Posterior cingulate gyrus (tissue), 11 donors: ENCODE measurements around the gene RNF214.
A peak's percentile ranks its signal among the peaks of the same experiment; 100 is the strongest.
"Not testable (repeated sequence)": the region's sequence is repeated elsewhere in the genome, so short reads cannot be mapped to it uniquely, and the experiment has no call there.

Source experiments
- DNase-seq, 10 donors: peaks; one replicate each; pipeline versions ENCODE4 v3.0.0 to v3.0.0-alpha.2; 2020 to 2021; ENCODE audit warnings: mixed read lengths in 3 of 10
- intact Hi-C: fragments of 100-400 bp; cut with DNase I; formaldehyde crosslinking; loops from one replicate; pipeline ENCODE4 v1.15.1; 2023

RNF214 gene

DNA sequence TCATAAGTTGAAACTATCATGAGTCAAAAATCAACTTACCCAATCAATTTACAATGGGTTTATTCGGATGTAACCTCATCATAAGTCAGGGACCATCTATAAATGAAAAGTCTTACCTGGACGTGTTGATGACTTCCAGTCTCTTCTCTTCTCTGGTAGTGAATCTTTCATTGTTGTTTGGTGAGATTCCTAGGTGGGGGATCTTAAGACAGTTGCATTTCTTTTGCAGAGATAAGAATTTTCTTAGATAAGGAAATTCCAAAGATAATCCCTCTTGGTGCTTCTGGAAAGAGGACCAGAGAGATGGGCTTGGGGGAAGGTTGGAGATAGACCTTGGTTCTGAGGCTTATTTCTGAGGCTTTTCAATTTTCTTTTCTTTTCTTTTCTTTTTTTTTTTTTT, 37.4 kb downstream of the RNF214 start:
- DNase-seq: no peak
- intact Hi-C loops: no loop called here

DNA sequence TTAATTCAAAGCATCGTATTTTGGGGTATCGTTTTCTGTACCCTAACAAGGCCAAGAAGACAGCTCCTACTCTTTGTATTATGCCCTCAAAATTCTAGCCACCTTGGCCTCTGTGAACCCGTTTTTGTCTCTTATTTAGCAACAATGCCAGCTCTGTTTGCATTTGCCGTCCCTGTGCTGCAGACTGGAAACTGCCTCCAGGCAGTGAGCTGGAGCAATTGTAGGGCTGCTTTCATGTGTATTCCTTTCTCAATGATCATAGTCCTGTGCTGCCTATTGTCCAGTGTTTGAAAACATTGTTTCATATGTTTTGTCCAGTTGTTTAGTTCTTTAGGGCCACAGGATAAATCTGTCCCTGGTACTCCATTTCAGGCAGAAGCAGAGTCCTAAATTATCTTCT, 38.7 kb downstream of the RNF214 start:
- DNase-seq: no peak
- intact Hi-C loops: no loop called here

DNA sequence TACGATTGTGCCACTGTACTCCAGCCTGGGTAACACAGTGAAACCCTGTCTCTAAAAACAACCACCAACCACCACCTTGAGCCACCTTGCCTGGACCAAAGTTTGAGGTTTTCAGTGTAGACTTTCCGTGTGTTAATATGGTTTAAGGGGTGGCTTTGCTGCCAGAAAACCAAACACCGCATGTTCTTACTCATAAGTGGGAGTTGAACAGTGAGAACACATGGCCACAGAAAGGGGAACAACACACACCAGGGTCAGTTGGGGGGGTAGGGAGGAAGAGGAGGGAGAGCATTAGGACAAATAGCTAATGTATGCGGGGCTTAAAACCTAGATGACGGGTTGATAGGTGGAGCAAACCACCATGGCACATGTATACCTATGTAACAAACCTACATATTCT, 39.7 kb downstream of the RNF214 start:
- intact Hi-C loops, DNase-seq: not testable (repeated sequence)

DNA sequence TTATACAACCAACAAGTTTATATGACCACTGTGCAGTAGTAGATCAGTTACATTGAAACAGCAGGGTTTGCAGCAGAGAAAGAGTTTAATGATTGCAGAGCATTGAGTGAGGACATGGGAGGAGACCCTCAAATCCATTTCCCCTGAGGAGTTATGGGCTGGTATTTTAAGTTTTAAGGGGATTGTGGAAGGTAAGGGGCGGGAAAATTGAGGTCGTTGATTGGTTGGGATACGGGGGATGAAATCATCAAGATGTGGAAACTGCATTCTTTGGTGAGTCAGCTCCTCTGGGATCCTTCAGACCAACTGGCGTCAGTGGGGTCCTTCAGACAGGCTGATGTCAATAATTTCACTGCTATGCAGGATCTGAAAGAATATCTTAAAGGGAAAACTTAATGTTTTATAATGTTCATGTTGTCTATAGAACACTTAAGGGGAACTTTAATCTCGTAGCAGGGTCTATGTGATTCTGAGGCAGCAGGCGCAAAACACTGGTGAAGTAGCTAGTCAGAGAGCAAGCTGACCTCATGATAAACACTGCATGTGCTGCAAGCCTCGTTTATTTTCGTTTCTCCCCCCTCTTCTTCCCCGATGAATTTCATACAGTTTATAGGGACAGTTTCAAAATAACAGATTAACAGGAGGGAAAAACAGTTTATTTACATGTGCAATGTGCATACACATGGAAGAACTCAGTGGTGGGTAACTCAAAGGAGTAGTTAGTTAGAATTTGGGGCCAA, 41.2 kb downstream of the RNF214 start:
- intact Hi-C loops: no loop called here
- DNase-seq: no peak

DNA sequence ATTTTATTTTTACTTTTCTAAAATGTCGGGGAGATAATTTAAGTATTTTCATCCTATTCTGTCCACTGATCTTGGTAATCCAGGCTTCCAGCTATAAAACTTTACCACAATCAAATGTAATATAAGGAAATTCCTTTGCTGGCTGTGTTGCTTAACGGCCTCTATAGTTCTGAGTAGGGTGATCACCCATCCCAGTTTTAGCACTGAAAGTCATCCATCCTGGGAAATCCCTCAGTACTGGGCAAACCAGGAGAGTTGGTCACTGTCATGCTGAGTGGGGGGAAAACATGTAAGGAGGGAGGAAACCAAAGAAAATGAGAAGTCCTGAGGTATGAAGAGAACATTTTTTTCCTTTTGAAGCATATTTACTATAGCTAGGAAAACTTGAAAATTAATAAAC, 45.9 kb downstream of the RNF214 start:
- DNase-seq: no peak
- intact Hi-C loops: no loop called here

DNA sequence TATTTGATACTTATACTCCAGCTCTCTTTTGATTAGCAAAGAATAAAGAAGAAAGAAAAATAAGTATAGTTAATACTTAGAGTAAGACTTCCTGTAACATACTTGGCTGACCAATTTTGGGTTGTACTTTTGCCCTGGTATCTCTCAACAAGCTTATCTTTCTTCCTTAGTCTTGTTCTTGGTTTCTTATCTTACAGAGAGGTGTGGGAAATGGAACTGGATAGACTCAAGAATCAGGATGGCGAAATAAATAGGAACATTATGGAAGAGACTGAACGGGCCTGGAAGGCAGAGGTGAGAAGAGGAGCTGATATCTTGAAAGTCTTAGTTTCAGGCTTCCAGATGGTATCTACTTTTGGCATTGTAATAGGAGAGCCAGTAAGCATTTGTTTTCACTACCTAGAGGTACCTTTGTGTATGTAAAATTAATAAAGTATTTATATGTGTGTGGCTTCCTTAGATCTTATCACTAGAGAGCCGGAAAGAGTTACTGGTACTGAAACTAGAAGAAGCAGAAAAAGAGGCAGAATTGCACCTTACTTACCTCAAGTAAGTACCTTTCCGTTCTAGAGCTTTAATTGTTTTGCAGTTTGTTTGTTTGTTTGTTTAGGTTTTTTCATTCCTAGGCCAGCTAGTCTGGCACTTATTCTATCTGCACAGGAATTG, 47.4 kb downstream of the RNF214 start:
- intact Hi-C loops: no loop called here
- no peak for DNase-seq

DNA sequence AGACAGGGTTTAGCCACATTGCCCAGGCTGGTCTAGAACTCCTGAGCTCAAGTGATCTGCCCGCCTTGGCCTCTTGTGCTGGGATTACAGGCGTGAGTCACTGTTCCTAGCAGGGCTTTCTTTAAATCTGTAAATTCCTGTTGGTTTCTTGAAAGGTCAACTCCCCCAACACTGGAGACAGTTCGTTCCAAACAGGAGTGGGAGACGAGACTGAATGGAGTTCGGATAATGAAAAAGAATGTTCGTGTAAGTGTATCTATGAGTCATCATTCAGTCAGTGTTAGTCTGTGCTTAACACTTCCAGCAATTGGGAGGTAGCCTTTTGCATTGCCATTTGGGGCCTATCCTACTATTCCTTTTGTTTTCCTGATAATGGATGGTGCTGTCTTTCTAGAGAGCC, 48.7 kb downstream of the RNF214 start:
- intact Hi-C loops: no loop called here
- DNase-seq: no peak

DNA sequence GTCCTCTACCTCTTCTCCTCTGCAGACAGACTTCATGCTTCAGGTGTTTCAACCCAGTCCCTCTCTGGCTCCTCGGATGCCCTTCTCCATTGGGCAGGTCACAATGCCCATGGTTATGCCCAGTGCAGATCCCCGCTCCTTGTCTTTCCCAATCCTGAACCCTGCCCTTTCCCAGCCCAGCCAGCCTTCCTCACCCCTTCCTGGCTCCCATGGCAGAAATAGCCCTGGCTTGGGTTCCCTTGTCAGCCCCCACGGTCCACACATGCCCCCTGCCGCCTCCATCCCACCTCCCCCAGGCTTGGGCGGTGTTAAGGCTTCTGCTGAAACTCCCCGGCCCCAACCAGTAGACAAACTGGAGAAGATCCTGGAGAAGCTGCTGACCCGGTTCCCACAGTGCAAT, 49.4 kb downstream of the RNF214 start:
- no peak for DNase-seq
- intact Hi-C loops: no loop called here

DNA sequence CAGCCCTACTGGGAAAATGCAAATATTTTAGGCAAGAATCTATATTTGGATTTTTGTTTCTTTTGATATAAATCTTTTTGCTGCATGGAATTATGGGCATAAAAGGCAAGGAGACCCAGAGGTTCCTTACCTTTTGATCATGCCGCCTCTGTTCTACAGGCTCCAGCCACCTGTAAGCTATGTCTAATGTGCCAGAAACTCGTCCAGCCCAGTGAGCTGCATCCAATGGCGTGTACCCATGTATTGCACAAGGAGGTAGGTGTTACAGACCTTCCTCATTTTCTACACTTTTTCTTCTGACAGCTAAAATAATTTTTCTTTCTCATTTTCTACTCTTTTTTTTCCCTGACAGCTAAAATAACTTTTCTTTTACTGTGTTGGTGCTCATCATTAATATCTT, 50.5 kb downstream of the RNF214 start:
- intact Hi-C loops: no loop called here
- no peak for DNase-seq

DNA sequence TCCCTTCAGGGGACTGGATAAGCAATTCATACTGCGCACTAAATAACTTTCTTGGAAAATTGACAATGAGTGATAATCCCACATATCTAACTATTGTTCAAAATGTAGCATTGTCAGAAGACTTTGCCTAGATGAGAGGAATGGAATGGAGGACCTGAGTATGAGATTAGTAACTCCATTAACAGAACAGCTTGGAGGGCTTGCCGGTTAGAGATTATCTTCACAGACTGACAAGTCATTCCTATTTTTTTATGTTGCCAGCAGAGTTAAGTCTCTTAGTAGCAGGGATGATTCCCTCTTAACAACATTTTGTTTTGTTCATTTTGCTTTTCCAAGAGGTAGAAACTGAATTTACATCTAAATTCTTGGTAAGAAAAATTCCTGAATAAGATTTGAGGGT, 51.6 kb downstream of the RNF214 start:
- intact Hi-C loops: no loop called here
- no peak for DNase-seq

DNA sequence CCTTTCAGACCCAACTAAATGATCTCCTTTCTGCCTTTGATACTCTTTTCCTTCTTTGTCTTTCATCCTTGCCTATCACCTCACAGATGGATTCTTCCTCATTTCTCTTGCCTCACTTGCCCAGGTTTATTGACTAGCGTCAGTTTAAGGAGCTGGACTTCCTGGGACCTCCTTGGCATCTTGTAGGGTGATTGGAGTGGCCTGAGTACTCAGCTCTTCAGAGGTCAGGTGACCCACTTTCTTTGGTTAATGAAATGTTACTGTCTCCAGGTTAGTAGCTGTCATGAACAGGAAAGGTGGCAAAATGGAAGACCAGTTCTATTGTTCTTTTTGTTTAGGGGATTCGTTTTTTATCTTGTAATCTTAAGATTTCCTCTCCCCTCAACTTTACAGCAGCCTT, 54.1 kb downstream of the RNF214 start:
- no peak for DNase-seq
- intact Hi-C loops: no loop called here

DNA sequence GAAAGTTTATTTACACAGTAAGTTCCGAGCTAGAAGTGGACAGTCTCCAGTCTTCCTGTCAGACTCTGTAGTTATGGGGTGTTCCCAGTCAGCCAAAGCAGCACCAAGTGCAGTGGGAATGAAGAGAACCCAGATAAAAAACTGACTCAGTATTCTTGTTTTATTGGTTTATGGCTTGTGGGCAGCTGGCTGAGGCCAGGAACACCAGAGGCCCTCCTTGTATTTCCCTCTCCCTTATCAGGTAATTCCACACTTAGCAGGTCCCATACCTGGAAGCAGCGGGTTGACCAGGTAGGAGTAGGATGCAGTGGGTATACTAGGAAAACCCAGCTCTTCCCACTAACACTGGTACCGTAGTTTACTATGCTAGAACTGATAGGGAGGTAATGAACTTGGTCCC, 55.2 kb downstream of the RNF214 start:
- intact Hi-C loops: no loop called here
- DNase-seq: no peak

DNA sequence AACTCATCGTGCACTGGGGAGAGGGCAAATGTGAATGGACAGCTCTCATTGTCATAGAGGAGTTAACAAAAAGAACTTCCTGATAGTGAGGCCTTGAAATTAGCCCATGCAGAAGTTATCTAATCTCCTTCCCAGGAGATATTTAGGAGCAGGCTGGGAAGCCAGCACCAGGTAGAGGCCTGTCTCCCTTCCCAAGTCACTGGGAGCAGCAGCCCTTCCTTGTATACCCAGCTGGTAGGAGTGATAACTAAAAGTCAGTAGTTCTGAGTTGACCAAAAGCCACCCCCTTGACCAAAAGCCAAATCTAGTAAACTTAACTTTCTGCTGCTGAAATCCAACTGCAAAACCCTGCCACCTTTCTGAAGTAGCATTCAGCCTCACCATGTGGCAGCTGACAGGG, 57.3 kb downstream of the RNF214 start:
- no peak for DNase-seq
- intact Hi-C loops: no loop called here

DNA sequence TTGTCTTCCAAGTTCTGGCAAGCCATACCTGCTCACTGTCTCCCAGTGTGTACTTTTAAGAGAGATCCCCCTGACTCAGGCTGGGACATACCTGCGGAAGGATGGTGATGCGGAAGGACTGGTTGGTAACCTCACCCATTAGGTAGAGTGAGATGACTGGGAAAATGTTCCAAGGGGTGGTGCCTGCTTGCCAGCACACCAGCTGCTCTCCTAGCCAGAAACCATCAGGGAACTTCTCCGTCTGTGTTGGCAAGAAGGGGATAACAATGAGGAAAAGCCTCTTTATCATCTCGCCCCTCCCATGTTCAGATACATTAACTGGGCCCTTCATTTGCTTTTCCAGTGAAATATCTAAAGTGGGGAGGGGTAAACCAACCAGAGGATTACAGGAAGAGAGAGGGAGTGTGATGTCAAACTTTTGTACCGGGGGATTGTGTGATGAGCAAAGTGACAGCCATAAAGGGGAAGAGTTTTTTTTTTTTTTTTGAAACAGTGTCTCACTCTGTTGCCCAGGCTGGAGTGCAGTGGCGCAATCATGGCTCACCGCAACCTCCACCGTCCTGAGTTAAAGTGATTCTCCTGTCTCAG, 58.4 kb downstream of the RNF214 start, which contains the start of gene BACE1-AS:
TSS of gene BACE1-AS (plus strand) at position 538 of the 588 bp plus-strand sequence.
- DNase-seq: no peak
- intact Hi-C loops: no loop called here

DNA sequence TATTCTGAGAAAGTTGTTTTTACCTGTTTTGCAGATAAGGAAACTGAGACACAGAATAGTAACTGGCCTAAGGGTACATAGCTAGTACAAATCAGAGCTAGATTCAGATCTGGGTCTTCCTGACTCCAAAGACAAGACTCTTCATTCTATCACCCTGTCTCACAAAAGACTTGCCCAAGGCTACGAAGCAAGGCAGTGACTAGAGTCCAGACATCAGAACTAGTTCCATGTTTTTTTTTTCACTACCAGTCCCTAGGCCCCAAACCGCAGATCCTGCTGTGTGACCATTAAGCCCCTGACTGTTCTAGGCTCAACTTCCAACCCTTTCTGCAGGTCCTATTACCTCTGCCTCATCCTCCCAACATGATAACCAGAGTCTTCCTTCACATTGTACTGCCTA, 60.1 kb downstream of the RNF214 start:
- intact Hi-C loops: no loop called here
- DNase-seq: no peak

DNA sequence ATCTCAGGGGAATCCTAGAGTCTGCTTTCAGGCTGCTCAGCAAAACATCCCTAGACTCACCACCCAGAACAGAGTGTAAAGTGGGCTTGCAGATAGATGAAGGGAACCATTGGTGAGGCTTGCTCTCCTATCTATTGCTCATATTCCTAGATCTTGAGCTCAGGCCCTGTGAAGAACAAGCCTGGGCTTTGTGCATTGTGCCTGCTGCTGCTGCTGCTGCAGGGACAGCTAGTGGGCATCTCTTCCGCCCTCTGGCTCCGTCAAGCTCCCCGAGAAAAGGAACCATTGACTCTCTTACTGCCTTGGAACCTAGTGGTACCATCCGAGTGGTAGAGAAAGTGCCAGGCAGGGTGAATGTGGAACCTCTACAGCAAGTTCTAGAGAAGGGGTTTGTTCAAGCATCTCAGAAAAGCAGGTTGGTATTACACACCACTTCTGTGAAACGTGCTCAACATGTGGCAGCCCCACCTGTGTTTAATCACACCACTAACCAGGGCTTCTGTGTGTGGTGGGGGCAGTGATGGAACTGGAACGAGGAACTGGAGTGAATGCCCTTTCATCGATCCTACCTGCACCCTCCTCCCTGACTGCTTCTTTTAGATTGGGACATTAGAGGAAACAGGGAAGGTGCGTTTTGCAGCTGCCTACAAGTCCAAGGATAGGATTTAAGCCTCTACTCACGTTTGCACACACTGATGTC, 63.1 kb downstream of the RNF214 start:
- intact Hi-C loops: no loop called here

DNA sequence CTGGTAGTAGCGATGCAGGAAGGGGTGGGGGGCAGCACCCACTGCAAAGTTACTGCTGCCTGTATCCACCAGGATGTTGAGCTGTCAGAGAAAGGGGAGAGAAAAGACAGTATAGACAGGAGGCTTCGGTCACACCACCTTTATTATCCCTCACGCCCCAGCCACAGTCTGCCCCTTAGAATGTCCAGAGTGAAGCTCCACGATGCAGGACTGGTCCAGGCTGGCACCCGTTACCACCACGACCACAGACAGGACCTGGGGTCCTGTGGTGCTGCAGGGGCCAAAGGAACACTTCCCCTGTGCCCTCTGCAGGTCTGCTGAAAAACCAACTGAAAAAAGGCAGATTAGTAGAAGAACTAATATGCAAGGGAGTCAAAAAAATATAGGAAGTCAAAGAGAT, 64.4 kb downstream of the RNF214 start:
- peak in 1 of 10 donors; percentile 59 for DNase-seq
- intact Hi-C loops: no loop called here

More for the DNA sequence above, 63.1 kb downstream of the RNF214 start:
- peak in 8 of 10 donors; percentile 36 to 96 (median 71) for DNase-seq

DNA sequence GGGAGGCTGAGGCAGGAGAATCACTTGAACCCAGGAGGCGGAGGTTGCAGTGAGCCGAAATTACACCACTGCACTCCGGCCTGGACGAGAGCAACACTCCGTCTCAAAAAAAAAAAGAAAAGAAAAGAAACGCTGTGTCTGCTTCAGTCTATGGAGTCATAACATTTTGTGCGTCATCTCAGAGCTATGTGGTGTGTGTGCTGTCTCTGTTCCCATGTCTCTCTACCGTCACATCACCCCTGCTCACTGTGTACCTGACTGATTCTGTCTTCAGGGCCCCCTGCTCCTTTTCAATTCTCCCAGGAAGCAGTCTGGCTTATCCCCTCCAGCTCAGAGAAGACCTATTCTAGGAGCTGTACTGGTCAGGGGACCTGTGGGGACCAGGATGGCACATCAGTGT, 65.7 kb downstream of the RNF214 start:
- intact Hi-C loops: no loop called here
- peak in 1 of 10 donors; percentile 42 for DNase-seq

DNA sequence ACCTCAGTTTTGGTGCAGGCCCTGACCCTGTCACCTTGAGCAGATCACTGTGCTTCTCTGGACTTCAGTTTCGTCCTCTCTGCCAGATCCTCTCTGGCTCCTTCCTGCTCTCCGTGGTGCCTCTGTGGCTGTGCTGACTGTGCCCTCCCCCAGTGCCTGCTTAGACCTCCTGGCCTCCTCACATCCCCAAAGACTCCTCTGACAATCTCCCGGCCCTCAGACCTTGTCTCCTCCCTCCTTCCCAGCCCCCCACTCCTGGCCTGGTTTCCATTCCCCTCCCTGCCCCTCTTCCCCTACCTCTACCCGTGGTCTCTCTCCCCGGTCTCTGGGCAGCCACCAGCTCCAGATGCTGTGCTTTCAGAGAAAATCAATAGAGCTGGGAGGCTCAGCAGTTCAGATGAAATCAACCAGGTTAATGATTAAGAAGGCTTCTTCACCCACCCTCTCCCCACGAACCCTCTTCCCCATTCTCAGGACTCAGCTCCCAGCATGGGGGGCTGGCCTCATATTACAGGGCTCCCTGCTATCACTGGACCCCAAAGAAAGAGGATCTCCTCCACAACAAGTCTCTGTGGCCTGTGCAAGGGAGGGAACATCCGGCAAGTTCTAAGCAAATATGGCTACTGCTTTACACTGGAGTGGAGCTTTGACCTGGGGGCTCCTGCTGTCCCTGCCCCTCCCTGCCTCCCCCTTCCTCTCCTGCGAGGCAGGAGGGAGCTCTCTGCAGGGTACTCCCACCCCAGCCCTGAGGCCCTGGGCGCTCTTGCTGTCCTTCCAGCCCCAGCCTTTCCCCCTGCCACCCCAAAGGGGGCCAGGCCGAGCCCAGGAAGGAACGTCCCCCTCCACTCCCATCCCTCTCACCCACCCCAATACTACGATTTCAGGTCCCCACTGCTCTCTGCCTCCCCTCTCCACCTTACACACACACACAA, 67.1 kb downstream of the RNF214 start:
- DNase-seq: peak in 1 of 10 donors; percentile 75
- intact Hi-C loops: no loop called here

DNA sequence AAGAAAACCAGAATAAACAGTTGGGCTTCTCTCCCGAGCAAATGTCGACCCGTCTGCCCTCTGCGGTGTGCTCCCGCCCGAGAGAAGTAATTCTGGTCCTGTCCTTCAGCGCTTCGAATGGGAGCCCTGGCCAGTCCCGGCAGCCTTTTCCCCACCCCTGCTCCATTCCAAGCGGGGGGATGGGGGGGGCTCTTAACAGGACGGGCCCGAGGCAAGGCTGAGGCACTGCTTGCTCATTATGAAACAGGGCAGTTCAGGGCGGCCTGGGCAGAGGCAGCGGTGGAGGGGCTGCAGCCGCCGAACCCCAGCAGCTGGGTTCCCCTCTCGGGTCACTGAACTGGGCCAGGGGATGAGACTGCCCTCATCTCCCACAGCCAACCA, 67.8 kb downstream of the RNF214 start:
- peak in 4 of 10 donors; percentile 39 to 87 (median 62) for DNase-seq
- intact Hi-C loops: no loop called here
